HFFc6 (cell line): Measurements from ENCODE around the gene UTP4. TPM values are rescaled to one million over a fixed set of nuclear protein-coding genes. Genes with fewer than 3 reads are reported as not detected.

Experiments
- DNase-seq: peaks from one replicate; pipeline ENCODE4 v3.0.0-alpha.2; 2018
- H3K27ac Mint-ChIP-seq: 2 replicates; pipeline ENCODE4 v1.8.0; 2020; ENCODE audit warnings: mild to moderate bottlenecking, mixed read lengths
- H3K27me3 Mint-ChIP-seq: 2 replicates; pipeline ENCODE4 v1.8.0; 2021; ENCODE audit warnings: mild to moderate bottlenecking, moderate library complexity, mixed read lengths; ENCODE audit not compliant: insufficient read depth
- H3K36me3 Mint-ChIP-seq: 2 replicates; pipeline ENCODE4 v1.8.0; 2021; ENCODE audit warnings: low read depth, mixed read lengths
- H3K4me1 Mint-ChIP-seq: 2 replicates; pipeline ENCODE4 v1.8.0; 2020; ENCODE audit warnings: low read depth, mixed read lengths
- H3K4me3 Mint-ChIP-seq: 2 replicates; pipeline ENCODE4 v1.8.0; 2020; ENCODE audit warnings: mild to moderate bottlenecking, moderate library complexity, mixed read lengths
- H3K9me3 Mint-ChIP-seq: 2 replicates; pipeline ENCODE4 v1.8.0; 2020; ENCODE audit warnings: mild to moderate bottlenecking, mixed read lengths
- long read RNA-seq: library from polyadenylated mRNA; unstranded; transcript quantifications from one replicate; pipeline ENCODE4 v2.0.0, GENCODE V29; 2019
- total RNA-seq, 6 experiments: library from RNA; stranded (reverse); fragmentation: NEBNext Ultra II Directional; extraction: Animal tissue kit (Norgen Biotek cat#: 25700); gene quantifications; 2 replicates in 1 of 6; 3 replicates in 5 of 6; pipeline ENCODE4 v1.2.3, GENCODE V29; 2021
- TF ChIP-seq, protein P1 (sequence below): fragments of 200-600 bp; sonication (generic); IDR thresholded peaks from 2 replicates; pipeline ENCODE4 v1.5.0; 2021; ENCODE audit warnings: antibody characterized with exemption, mild to moderate bottlenecking

The UTP4 gene
- 10 to 100 TPM; 64.1 to 82.4 (median 69.6) TPM for total RNA-seq
- long read RNA-seq, transcript UTP4-201 (17 exons, 2,322 nt), result major isoform, 53 of 81 reads
- long read RNA-seq, transcript UTP4-203 (17 exons, 2,186 nt), result minor isoform, 14 of 81 reads
- long read RNA-seq, partial matches to known transcripts, result 7 of 81 reads
- long read RNA-seq, other reads (novel, unspliced or antisense), result 7 of 81 reads

DNA sequence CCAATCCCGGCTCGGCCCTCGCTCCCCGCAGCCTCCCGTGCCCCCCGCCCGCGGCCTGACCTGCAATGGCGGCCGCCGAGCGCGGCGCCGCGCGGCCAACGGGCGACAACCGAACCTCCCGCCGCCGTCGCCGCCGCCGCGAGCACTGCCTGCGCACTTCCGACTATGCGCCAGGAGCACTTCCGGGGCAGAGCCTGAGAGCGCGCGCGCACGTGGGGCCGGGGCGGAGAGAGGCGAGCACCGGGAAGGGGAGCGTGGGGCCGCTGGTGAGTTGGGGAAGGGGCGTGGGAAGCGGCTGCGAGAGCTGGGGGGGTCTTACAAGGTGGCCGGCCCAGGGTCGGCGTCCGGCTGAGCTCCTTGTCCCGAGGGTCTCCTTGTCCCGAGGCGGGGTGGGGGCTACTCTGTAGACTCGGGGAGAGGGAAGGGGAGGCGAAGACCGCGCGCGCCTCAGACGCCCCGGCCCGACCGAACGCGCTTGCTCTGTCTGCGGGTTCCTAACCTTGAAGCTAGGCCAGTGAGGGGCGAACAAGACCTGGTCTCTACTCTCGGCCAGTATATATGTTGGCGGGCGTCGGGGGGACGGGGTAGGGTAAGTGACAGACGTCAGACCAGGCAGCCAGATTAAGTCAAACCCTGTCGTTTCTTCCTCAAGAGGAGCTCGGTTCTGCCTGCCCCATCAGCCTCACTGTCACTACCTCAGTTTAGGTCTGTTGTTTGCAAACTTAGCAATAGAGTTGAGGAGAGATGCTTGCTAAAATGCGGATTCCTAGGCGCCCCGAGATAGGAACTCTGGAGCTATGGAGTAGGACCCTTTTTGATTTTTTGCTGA is at the start of gene UTP4, which contains the start of gene CHTF8:
TSS of gene UTP4 (plus strand) at position 226 of the 829 bp plus-strand sequence. CDS start 811 bp downstream, outside the sequence.
TSS of gene CHTF8 (minus strand) at position 165 of the 829 bp plus-strand sequence. CDS start 11,130 bp downstream, outside the sequence.
- peak; percentile 69 for DNase-seq
- peaks cover 2% of the 10 kb centered on the region; the same call in 1 of the 2 replicates for H3K27me3 Mint-ChIP-seq
- peak within 1 kb of the TSS; percentile 99 for H3K4me3 Mint-ChIP-seq
- no peaks in the 10 kb centered on the region for H3K9me3 Mint-ChIP-seq
- peaks cover 50% of the 10 kb centered on the region for H3K4me1 Mint-ChIP-seq
- peaks cover 28% of the 10 kb centered on the region; the same call in 1 of the 2 replicates for H3K36me3 Mint-ChIP-seq
- TF ChIP-seq, protein P1, sequence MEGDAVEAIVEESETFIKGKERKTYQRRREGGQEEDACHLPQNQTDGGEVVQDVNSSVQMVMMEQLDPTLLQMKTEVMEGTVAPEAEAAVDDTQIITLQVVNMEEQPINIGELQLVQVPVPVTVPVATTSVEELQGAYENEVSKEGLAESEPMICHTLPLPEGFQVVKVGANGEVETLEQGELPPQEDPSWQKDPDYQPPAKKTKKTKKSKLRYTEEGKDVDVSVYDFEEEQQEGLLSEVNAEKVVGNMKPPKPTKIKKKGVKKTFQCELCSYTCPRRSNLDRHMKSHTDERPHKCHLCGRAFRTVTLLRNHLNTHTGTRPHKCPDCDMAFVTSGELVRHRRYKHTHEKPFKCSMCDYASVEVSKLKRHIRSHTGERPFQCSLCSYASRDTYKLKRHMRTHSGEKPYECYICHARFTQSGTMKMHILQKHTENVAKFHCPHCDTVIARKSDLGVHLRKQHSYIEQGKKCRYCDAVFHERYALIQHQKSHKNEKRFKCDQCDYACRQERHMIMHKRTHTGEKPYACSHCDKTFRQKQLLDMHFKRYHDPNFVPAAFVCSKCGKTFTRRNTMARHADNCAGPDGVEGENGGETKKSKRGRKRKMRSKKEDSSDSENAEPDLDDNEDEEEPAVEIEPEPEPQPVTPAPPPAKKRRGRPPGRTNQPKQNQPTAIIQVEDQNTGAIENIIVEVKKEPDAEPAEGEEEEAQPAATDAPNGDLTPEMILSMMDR, result no peak
- peak within 1 kb of the TSS; percentile 91 for H3K27ac Mint-ChIP-seq

DNA sequence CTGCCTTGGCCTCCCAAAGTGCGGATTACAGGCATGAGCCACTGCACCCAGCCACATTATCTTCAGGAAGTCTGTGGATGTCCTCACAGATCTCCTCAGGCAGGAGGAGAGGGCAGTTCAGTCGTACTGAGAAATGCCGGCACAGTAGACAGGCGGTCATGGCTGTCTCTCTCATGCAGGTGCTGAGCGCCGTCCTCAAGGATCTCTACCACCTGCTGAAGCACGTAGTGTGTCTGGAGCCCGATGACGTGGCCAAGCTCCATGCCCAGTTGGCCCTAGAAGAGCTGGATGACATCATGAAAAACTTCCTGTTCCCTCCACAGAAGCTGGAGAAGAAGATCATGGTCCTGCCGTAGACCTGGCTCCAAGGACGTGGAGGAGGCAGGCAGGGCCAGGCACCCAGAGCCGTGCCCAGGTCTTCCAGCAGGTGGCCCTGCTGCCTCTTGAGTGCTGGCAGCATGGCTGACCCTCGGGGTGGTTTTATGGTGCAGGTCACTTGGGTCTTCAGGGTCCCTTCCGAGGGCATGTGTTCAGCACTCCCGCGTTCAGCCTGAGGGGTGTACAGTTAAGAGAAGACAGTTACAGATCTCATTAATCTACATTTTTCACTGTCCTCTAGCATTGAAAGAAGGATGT is 49.0 kb upstream of the UTP4 start:
- H3K27ac Mint-ChIP-seq, result no peak overlapping the region; the same call in 1 of the 2 replicates
- no peak overlapping the region for H3K4me3 Mint-ChIP-seq
- no peaks in the 10 kb centered on the region for H3K27me3 Mint-ChIP-seq
- H3K9me3 Mint-ChIP-seq, result no peaks in the 10 kb centered on the region
- no peak for DNase-seq
- TF ChIP-seq, protein P1, result peak; percentile 35; the same call in 1 of the 2 replicates
- H3K36me3 Mint-ChIP-seq, result no peaks in the 10 kb centered on the region; the same call in 1 of the 2 replicates
- peaks cover 16% of the 10 kb centered on the region for H3K4me1 Mint-ChIP-seq

DNA sequence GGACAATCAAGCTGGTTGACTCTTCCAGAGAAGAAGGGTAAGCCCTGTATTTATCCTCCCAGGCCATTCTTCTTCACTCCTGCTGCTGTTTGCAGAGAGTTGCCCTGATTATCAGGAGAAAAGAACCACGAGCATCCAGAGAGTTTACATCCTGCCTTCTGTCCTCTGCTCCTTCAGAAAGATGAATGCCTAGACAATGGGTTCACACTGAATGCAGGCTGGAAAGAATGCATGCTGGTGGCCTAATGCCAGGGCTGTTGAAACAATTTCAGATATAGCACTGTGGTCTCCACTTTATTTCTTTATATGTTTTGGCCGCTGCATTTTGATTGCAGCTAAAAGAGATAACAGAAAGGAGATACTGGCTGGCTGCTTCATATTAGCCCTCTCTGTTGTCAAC is 48.2 kb upstream of the UTP4 start:
- no peak overlapping the region for H3K4me3 Mint-ChIP-seq
- no peaks in the 10 kb centered on the region; the same call in 1 of the 2 replicates for H3K36me3 Mint-ChIP-seq
- no peak overlapping the region; the same call in 1 of the 2 replicates for H3K27ac Mint-ChIP-seq
- DNase-seq, result no peak
- TF ChIP-seq, protein P1, result no peak
- peaks cover 22% of the 10 kb centered on the region for H3K4me1 Mint-ChIP-seq
- no peaks in the 10 kb centered on the region for H3K27me3 Mint-ChIP-seq
- no peaks in the 10 kb centered on the region for H3K9me3 Mint-ChIP-seq

DNA sequence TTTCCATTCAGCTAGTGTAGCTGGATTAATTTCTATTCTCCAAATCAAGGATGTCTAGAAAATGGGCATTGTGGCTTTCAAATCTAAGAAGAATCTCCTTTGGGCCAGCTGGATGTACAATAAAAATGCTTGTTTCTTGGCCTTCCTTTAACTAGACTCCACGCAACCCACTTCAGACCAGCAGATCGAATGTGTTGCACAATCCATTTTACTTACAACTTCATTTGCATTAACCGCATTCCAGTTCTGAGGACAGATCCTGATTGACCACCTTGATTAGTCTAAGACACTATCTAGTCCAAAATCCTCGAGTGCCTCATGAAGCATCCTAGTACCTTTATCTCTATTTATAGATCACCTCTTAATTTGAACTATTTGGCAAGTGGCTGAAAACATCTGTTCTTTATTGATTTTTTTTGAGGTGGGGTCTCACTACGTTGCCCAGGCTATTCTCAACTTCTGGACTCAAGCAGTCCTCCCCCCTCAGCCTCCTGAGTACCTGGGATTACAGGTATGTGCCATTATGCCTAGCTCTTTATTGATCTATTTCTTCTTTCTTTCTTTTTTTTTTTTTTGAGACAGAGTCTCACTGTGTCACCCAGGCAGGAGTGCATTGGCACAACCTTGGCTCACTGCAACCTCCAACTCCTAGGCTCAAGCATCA is 47.3 kb upstream of the UTP4 start:
- no peaks in the 10 kb centered on the region for H3K9me3 Mint-ChIP-seq
- no peaks in the 10 kb centered on the region for H3K27me3 Mint-ChIP-seq
- no peaks in the 10 kb centered on the region; the same call in 1 of the 2 replicates for H3K36me3 Mint-ChIP-seq
- TF ChIP-seq, protein P1, result no peak
- DNase-seq, result no peak
- H3K4me1 Mint-ChIP-seq, result peaks cover 25% of the 10 kb centered on the region
- H3K27ac Mint-ChIP-seq, result no peak overlapping the region
- no peak overlapping the region for H3K4me3 Mint-ChIP-seq

DNA sequence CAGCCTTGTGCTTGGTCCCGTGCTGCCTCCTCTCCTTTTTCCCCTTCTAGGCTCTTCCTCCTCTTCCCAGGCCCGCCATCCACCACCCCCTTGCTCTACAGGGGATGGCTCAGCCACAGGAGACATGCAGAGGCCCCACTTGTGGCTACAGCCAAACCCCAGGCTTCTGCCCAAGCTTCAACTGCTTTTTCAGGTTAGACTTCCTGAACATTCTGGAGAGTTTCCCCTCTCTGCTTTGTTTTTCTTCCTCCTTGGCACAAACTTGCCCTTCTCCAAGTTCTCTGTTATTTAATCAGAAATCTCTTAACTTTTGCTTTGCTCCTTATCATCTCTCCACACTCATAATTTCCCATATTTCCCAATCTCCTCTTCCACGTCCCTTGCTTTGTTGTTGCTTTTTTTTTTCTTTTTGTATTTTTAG is 45.3 kb upstream of the UTP4 start:
- H3K27me3 Mint-ChIP-seq, result no peaks in the 10 kb centered on the region
- H3K4me3 Mint-ChIP-seq, result no peak overlapping the region
- no peak for DNase-seq
- H3K4me1 Mint-ChIP-seq, result peaks cover 25% of the 10 kb centered on the region
- H3K27ac Mint-ChIP-seq, result no peak overlapping the region
- H3K9me3 Mint-ChIP-seq, result no peaks in the 10 kb centered on the region
- no peaks in the 10 kb centered on the region; the same call in 1 of the 2 replicates for H3K36me3 Mint-ChIP-seq
- TF ChIP-seq, protein P1, result no peak
